Measurements from ENCODE around the gene MDM4.
A peak's percentile ranks its signal among the peaks of the same experiment; 100 is the strongest.

The MDM4 gene

GRCh38 chr1:204591473-204592090, 75.4 kb downstream of the MDM4 start:
- FAIRE-seq (peak; percentile 53), DNase-seq (ENCODE audit: insufficient read length, low spot score) (no peak)
- no peak for TF ChIP-seq CTCF (IDR thresholded peaks at IDR 0.05; ENCODE audit: insufficient read depth, missing control alignments)

- no peak for TF ChIP-seq CTCF (IDR thresholded peaks at IDR 0.05; ENCODE audit: insufficient read depth, missing control alignments)
- FAIRE-seq (peak; percentile 94), DNase-seq (ENCODE audit: insufficient read length, low spot score) (no peak)
Observed at GRCh38 chr1:204592246-204592948, 76.2 kb downstream of the MDM4 start.

GRCh38 chr1:204598319-204598969, 82.2 kb downstream of the MDM4 start:
- TF ChIP-seq CTCF (IDR thresholded peaks at IDR 0.05; ENCODE audit: insufficient read depth, missing control alignments) = no peak
- DNase-seq (ENCODE audit: insufficient read length, low spot score) (no peak), FAIRE-seq (no peak)

GRCh38 chr1:204599098-204599497, 82.9 kb downstream of the MDM4 start:
- TF ChIP-seq CTCF (IDR thresholded peaks at IDR 0.05; ENCODE audit: insufficient read depth, missing control alignments) = no peak
- DNase-seq (ENCODE audit: insufficient read length, low spot score) (no peak), FAIRE-seq (no peak)

GRCh38 chr1:204599596-204599995, 83.4 kb downstream of the MDM4 start:
- FAIRE-seq (no peak), DNase-seq (ENCODE audit: insufficient read length, low spot score) (no peak)
- TF ChIP-seq CTCF (IDR thresholded peaks at IDR 0.05; ENCODE audit: insufficient read depth, missing control alignments) = no peak

- DNase-seq (ENCODE audit: insufficient read length, low spot score) = no peak
- no peak for TF ChIP-seq CTCF (IDR thresholded peaks at IDR 0.05; ENCODE audit: insufficient read depth, missing control alignments)
- FAIRE-seq = no peak
Observed at GRCh38 chr1:204600203-204600602, 84.0 kb downstream of the MDM4 start.

GRCh38 chr1:204600968-204601367, 84.8 kb downstream of the MDM4 start:
- DNase-seq (ENCODE audit: insufficient read length, low spot score) (no peak), FAIRE-seq (no peak)
- TF ChIP-seq CTCF (IDR thresholded peaks at IDR 0.05; ENCODE audit: insufficient read depth, missing control alignments) = no peak

Measured in D721Med (cell line).